Measurements from ENCODE around the gene SMIM45.
"Not testable (repeated sequence)": the region's sequence is repeated elsewhere in the genome, so short reads cannot be mapped to it uniquely, and the experiment has no call there.

Gene SMIM45

DNA sequence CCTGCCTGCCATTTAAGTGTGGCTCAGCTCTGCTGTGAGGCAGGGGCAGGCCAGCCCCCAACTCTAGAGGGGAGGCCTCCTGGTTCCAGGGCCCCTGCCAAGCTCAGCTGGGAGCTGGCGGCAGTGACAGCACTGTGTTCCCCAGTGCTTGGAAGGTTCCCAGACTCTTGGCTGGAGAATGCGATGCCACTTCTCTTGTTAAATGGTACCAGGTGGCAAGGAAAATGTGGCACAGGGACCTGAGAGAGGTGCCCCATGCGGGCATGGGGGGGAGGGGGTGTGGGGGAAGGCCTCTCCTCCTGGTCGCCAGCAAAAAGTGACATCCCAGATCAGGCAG, 17.0 kb upstream of the SMIM45 start:
- no peak for DNase-seq

DNA sequence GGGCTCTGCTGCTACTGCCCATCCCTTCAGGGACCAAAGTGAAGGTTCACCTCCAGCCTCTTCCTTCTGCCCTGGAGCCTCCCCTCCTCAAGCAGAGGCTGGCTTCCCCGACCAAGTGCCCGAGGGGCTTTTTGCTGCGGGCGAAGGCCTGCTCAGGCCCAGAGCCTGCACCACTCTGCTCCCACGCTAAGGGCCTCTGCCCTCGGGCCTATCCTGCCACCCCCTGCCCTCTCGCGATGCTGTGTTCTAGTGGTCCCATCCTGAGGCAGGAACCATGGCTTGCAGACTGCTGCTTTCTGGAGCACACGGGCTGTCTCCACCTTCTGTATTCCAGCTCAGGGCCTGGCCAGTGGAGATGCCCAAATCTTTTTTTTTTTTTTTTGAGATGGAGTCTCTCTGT, 16.4 kb upstream of the SMIM45 start:
- no peak for DNase-seq

DNA sequence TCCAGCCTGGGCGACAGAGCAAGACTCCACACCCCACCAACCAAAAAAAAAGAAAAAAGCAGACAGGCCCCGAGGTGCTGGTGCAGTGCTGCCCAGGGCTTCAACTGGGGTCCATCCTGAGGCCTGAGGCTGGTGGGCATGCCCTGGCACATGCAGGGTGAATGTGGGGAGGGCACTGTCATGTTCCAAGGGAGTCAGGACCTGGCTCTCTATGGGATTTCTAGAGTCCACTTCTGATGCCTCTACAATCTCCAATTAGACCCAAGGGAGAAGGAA, 15.1 kb upstream of the SMIM45 start:
- DNase-seq: peak; percentile 0

DNA sequence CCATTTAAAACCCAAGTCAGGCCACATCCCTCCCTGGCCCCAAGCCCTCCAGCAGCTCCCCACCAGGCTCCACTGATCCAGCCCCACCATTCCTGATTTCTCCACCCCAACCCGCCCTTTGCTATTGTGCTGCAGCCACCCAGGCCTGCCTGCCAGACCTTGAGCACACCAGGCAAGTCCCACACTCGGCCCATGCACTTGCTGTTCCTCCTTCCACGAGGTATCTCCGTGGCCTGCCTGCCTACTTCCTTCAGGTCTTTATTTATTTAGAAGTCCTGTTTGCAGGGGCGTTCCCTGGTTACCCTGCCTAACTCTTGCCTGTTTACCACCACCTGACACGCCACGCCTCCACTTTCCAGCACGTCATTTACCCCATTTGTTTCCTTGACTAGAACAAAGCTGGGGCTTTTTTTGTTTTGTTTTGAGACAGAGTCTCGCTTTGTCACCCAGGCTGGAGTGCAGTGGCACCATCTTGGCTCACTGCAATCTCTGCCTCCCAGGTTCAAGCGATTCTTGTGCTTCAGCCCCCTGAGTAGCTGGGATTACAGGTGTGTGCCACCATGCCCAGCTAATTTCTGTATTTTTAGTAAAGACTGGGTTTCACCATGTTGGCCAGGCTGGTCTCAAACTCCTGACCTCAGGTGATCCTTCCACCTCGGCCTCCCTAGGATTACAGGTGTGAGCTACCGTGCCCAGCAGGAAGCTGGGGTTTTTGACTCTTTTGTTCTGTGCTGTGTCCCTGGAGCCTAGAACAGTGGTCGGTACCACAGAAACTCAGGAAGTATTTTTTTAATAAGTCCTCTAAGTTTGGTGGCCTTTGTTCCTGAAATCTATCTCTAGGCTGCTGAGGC, 11.7 kb upstream of the SMIM45 start:
- DNase-seq: peak; percentile 51

DNA sequence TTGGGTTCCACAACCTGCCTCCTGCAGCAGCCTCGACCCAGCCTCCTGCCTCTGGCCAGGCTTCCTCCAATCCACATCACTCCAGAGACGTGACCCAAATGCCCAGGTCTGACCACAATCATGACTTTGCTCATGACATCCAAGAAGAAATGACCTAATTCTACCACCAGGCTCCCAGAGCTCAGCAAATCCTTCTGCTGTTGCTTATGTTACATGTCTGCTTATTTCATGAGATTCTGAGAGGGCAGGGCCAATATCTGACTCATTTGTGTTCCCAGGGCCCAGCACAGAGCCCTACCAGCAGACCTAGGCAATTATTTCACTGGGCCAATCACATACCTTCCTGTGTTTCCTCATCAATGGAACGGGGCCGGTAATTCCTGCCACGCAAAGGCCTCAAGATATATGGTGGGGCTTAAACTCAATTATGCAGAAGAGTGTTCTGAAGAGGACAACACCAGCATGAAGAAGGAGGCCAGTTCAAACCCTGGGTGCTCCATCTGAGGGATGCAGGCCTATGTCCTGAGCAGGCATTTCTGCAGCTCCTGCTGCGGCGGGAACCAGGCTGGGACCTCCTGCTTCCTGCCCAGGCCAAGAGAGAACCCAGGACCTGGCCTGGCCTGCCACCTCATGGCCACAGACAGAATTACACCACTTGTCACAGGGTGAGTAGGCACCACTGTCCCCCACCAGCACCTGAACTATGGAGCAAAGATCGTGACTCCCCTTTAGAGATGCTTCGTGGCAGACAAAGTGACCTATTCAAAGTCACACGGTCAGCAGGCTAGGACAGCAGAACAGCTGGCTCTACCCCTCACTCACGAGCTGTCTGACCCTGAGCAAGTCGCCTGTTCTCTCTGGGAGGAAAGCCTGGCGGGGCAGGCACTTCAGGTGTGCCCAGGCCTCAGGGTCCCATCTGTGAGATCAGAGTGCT, 10.9 kb upstream of the SMIM45 start:
- DNase-seq: peak; percentile 87

DNA sequence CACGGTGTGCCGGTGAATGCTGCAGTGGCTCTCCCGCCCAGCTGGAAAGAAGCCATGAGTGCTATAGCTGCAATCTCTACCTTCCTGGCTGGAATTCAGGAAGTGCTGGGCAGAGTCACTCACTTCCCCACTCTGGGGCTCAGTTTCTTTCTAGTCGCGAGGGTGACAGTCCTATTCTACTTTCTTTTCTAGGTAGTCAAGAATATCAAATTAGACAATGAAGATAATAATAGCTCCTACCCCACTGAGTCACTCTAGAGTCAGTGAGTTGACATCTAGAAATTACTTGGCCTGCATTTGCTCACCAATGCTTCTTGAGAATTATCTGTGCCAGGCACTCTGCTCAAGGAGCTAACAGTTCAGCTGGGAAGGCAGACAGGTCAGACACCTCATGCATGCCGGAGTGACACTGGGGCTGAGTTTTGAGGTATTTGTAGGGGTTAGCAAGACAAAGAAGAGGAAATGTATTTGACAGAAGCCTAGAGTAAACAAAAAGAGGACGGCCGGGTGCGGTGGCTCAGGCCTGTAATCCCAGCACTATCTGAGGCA, 8.2 kb upstream of the SMIM45 start:
- no peak for DNase-seq

DNA sequence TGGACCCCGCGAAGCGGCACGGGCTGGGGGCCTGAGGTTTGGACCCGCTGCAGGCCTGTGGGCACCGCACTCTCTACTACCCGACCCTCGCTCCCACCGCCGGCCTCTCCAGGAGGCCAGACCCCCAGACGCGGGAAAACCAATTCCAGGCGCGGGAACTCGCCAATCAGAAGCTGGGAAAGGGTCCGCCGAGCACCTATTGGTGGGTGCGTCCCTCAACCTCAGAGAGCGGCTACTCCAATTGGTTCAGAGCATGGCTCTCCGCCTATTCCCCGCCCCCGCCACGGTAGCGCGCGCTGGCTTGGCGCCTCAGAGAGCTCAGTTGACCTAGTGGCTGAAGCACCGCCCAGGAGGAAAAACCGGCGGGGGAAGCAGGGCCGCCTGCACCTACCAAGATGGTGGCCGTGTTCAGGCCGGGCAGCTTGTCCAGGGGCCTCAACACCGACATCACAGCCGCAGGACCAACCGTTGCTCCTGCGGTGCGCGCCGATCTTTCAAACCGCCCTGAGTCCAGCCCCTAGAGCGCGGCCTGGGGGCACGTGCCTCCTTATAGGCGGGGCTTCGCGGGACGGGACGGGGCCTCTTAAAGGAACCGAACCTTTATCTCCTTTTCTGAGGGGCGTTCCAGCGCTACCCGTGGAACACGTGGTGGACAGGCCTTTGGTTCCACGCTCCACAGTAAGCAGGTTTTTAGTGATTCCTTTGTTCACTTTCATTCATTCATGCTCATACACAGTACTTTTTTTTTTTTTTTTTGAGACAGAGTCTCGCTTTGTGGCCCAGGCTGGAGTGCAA, 5.1 kb upstream of the SMIM45 start, which contains the start of gene CENPM:
CENPM (minus strand) TSS at position 524 of the 795 bp plus-strand sequence; CDS start at position 448, 76 bp downstream.
- peak; percentile 98 for DNase-seq

DNA sequence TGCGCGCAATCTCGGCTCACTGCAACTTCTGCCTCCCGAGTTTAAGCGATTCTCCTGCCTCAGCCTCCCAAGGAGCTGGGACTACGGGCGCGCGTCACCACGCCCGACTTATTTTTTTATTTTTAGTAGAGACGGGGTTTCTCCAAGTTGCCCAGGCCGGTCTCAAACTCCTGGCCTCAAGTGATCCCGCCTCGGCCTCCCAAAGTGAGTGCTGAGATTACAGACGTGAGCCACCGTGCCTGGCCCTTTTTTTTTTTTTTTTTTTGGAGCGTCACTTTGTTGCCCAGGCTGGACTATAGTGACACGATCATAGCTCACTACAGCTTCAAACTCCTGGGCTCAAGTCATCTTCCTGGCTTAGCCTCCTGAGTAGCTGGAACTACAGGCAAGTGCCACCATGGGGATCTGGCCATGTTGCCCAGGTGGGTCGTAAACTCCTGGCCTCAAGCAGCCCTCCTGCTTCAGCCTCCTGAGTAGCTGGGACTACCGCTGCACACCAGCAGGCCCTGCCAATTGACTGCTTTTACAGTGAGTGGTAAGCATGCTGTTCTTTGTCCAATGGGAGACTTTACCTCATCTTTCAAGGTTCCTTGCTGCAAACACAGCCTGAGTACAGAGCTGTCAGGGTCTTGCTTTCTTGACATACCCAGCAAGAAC, 4.4 kb upstream of the SMIM45 start:
- DNase-seq: no peak

DNA sequence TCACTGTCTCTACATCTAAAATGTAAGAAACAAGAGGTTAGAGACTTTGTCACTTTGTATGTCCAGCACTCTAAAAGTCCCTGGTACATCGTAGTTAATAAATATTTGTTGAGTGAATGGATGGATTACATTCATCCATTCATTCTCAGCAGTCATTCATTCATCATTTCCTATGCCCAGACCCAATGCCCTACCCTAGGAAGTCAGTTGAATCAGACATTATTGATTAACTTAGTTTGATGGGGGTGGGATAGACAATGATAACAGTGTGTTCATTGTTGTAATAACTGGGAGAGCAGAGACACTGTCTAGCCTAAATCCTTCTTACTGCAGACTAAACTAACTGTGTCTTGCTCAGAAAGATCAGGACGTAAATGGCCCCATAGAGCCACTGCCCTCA, 3.8 kb upstream of the SMIM45 start:
- no peak for DNase-seq

DNA sequence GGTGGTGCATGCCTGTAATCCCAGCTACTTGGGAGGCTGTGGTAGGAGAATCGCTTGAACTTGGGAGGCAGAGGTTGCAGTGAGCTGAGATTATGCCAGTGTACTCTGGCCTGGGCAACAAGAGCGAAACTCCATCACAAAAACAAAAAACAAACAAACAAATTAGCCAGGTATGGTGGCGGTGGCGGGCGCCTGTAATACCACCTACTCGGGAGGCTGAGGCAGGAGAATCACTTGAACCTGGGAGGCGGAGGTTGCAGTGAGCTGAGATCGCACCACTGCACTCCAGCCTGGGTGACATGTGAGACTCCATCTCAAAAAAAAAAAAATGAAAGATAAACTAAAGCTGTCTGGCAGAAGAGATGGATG, 3.0 kb upstream of the SMIM45 start:
- DNase-seq: not testable (repeated sequence)

DNA sequence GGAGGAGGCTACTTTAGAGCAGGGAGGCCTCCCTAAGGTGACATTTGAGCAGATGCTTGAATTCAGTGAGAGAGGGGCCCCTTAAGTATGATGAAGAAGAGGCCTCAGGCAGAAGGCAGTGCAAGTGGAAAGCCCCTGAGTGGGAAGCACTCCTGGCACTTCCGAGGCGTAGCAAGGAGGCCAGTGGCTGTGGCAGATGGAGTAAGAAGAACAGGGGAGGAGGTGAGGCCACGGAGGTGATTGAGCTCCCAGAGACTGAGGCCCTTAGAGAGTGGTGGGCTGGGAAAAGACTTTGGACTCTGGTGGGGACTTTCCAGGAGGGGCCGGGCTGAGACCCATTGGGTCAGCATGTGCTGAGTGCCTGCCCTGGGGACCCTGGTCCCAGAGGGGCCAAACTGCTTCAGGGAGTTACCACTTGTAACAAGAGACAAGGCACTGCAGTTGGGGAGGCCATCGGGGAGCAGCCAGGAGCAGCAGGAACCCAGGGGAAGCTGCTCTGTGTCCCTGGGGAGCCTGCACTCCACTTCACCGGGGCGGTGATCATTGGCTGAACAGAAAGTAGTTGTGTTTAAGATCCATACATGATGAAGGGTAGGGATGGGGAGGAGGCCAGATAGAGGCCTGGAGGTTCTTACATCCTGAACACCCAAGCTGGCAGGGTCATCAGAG, 2.5 kb upstream of the SMIM45 start:
- DNase-seq: no peak

DNA sequence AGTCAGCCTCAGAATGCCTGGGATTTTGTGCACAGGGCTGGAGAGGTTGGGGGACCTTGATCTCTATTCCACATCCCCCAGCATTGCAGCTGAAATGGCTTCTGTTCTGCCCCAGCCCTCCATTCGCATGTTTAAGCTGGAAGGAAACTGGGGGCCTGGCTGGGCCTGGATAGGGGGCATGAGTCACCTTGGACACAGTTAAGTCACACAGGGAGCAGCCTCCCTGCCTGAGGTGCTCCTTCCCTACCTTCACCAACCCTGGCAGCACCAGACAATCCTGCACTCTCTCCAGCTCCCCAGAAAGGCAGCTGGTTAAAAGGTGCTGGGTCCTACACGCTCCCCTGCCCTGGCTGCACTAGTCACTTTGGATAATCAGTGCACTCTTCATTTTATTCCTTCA, 763 bp downstream of the SMIM45 start:
- DNase-seq: no peak

DNA sequence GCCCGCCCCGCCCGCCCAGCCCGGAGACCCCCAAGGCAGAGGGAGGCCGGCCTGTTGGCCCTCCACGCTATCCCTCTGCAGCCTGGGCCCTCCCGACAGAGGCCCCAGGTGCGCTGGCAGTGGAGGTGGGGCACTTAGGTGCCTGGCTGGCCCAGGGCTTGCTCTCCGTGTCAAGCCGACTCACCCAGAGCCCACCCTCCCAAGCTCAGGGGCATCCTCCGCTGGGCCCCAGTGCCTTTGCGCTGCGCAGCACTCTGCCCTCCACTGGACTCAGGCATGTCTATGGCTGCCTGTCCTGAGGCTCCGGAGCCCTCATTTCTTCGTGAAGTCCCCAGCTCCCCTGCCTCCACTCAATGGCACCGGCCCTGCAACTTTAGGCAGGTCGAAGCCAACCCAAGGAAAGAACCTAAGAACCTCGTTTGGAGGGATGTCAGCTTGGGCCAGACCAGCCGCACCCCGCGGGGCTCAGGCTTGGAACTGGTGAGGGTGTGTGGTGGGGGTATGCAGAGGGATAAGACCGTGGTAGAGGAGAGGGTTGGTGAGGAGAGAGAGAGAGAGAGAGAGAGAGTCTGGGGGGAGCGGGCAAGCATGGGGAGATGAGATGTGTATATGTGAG, 6.1 kb downstream of the SMIM45 start:
- no peak for DNase-seq

DNA sequence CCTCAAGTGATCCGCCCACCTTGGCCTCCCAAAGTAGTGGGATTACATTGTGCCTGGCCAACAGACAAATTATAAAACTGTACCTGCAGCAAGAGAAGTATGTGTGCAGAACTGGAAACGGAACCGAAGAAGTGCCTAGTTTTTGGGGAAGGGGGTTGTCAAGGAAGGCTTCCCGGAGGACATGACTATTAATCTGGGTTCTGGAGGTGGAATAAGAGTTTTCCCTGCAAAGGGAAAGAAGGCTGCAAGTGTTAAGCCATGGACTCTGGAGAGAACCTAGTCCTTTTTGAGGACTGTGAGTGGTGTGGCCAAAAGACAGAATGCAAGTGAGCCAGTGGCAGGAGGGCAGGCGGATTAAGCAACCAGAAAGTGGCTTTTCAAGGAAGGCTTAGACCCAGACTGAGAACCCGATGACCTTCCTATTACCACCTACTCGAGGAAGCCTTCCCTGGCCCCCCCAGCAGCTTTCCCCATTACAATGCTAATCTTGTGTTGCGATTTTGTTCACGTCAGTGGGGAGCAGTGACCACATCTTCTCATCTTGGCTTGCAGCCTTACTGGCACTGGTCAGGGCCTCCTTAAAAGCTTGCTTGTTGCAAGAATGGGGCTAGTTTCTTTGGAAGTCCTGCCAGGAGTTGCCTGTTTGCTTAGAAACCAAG, 11.6 kb downstream of the SMIM45 start:
- DNase-seq: no peak

DNA sequence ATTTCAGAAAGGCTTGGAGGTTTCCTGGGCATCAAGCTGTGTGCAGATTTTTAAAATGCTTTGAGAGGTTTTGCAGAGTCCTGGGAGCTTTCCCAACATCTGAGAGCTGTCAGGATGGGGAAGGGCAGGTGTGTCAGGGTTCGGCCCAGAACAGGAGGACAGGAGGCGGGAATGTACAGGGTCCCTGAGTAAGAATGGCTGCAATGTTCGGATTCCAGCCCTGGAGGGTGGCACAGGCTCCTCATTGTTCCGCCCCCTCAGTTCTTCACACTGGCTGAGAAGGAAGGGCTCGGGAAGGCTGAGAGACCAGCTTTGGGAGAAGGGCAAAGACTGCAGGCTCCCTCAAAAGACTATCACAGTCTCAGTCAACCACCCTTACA, 12.2 kb downstream of the SMIM45 start:
- no peak for DNase-seq

DNA sequence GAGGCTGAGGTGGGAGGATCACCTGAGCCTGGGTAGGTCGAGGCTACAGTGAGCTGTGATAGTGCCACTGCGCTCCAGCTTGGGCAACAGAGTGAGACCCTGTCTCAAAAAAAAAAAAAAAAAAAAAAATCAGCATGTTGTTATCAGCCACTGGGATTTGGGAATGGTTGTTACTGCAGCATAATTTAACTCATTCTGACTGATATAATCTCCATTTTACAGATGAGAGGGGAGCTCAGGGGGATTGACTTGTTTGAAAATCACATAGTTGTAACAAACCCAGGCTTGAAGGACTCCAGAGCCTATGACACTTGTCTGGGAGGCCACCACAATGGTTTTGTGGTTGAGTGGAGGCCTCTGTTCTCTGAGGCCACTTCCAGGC, 14.3 kb downstream of the SMIM45 start:
- no peak for DNase-seq

DNA sequence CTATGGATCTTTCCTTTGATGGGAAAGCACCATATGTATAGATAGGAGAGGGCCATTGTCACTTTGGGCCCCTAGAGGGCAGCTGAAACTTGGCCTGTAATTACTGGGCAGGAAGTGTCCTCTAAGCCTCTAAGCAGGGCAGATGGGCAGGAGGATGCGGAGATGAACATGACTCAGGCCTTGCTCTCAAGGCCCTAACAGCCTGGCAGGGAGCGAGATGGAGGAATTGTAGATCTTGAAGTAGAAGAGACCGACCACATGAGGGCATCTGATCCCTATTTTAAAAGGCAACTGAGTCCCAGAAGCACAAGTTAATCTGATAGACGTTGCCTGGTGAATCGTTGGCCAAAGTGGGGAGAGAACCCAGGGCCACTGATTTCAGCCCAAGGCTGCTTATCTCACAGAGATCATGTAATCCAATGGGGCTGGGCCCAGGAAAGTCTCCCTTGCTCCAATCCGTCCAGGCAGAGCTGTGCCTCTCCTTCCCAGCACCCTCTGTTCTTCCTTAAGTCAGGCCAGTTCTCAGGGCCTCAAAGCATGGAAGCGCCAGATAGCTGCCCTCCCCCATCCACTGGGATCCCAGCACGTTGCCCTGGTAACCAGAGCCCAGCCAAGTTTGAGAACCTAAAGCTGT, 14.8 kb downstream of the SMIM45 start:
- peak; percentile 89 for DNase-seq

DNA sequence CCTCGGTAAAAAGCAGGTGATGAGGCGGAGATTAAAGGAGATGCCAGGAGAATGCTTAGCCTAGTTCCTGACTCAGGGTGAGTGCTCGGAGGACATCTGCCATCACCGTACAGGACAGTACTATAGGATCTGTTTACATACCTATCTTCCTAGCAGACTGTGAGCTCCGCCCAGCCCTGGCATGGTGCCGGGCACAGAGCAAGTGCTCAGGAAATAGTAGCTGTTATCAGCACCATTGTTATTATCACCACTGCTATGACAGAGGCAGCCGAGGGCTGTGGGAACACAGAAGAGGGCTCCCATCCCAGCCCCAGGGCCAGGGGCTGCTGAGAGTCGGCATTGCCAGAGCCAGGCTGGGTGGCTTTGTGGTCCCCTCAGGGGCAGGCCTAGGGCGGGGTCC, 16.7 kb downstream of the SMIM45 start:
- DNase-seq: peak; percentile 91

DNA sequence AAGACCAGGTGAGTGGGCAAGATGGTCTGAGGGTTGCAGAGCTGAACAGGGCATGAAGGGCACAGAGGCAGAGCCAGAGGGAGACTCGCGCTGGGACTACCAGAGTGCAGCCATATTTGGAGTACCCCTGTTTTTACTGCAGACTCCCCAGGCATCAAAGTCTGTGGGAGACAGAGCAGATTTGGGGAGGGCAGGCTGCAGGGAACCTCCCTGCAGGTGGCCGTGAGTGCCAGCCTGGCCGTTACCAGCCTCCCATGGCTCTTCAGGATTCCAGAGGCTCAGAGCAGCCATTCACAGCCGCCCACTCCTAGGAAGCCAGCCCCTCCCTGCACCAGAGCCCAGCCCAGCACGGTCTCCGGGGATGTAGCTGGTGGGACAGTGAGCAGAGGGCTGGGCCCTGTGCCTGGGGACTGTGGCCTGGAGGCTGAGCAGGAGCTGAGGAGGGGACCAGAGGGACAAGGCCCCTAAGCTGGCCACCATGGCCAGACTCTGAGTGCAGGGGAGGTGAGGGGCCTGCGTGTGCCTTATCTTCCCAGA, 17.2 kb downstream of the SMIM45 start, which contains the start of gene SEPTIN3:
SEPTIN3 (plus strand) TSS at position 334 of the 537 bp plus-strand sequence. CDS start 2,050 bp downstream, outside the sequence.
- DNase-seq: no peak

DNA sequence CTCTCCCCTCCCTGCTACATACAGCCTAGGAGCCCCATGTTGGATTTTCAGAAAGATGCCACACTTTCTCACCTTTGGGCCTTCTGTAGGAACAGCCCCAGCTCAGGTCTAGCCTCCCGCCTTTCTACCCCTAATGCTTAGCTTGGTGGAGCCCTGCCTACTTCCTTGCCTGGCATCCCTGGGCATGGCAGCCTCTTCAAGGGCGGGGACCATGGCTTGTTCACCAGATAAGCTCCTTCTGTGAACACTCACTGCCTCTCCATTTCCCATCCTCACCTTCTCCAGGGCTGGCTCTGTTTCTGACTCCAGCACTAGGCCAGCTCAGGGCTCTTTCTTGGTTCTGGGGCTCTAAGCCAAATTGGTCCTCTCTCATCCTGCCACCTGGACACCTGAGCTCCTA, 18.7 kb downstream of the SMIM45 start:
- peak; percentile 86 for DNase-seq

Measured in hematopoietic multipotent progenitor cell treated with erythropoietin and hydrocortisone succinate and interleukin-3 and kit ligand, for 6 days (in vitro differentiated cells).